OCI-LY7 (cell line): ENCODE data around the gene TMCC1.

ENCODE experiments used
- EZH2phosphoT487 ChIP-seq: fragments of 200-600 bp; sonication (generic); IDR thresholded peaks from 2 replicates; pipeline ENCODE4 v1.6.1; 2018; ENCODE audit warnings: low read depth, borderline replicate concordance, mild to moderate bottlenecking, mixed run types, antibody characterized with exemption, low read length, moderate library complexity, mixed read lengths
- TF ChIP-seq, protein P1 (sequence below): fragments of 200-600 bp; sonication (generic); conservative IDR thresholded peaks from 2 replicates; pipeline ENCODE4 v1.5.1; 2014; ENCODE audit warnings: mild to moderate bottlenecking, antibody characterized with exemption, low read length, moderate library complexity, mixed read lengths

DNA sequence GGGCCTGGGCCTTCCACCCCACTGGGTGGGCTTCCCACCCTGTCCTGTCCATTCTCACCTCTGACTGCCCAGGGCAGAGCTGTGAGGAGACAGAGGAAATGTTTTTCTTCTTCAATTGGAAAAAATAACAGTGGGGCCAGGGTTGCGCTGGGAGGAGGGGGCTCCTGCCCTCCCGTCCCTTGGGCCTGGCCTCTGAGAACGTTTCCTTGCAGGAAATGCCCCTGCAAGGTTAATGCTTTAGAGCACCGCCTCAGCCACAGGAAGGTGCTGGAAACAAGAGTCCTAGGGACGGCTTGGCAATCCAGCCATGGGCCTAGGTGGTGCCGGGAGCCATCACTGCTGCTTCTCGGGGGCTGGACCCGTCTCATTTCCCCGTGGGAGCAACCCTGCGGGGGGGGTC is 283.2 kb downstream of the TMCC1 start:
- TF ChIP-seq, protein P1, sequence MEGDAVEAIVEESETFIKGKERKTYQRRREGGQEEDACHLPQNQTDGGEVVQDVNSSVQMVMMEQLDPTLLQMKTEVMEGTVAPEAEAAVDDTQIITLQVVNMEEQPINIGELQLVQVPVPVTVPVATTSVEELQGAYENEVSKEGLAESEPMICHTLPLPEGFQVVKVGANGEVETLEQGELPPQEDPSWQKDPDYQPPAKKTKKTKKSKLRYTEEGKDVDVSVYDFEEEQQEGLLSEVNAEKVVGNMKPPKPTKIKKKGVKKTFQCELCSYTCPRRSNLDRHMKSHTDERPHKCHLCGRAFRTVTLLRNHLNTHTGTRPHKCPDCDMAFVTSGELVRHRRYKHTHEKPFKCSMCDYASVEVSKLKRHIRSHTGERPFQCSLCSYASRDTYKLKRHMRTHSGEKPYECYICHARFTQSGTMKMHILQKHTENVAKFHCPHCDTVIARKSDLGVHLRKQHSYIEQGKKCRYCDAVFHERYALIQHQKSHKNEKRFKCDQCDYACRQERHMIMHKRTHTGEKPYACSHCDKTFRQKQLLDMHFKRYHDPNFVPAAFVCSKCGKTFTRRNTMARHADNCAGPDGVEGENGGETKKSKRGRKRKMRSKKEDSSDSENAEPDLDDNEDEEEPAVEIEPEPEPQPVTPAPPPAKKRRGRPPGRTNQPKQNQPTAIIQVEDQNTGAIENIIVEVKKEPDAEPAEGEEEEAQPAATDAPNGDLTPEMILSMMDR = no peak
- no peak for TF ChIP-seq EZH2phosphoT487
